ENCODE data around the gene HUNK.

DNA sequence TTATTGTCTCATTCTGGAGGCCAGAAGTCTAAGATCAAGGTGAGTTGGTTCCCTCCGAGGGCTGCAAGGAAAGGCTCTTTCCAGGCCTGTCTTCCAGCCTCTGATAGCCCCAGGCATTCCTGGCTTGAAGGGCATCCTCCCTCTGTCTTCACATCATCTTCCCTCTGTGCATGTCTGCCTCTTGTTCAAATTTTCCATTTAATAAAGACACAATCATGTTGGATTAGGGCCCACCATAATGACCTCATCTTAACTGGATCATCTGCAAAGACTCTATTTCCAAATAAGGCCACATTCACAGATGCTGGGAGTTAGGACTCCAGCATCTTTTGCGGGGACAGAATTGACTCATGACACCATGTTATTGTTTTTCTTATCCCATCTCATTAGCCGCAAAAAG lies 24.5 kb downstream of the HUNK start:
- TF ChIP-seq, protein P1, sequence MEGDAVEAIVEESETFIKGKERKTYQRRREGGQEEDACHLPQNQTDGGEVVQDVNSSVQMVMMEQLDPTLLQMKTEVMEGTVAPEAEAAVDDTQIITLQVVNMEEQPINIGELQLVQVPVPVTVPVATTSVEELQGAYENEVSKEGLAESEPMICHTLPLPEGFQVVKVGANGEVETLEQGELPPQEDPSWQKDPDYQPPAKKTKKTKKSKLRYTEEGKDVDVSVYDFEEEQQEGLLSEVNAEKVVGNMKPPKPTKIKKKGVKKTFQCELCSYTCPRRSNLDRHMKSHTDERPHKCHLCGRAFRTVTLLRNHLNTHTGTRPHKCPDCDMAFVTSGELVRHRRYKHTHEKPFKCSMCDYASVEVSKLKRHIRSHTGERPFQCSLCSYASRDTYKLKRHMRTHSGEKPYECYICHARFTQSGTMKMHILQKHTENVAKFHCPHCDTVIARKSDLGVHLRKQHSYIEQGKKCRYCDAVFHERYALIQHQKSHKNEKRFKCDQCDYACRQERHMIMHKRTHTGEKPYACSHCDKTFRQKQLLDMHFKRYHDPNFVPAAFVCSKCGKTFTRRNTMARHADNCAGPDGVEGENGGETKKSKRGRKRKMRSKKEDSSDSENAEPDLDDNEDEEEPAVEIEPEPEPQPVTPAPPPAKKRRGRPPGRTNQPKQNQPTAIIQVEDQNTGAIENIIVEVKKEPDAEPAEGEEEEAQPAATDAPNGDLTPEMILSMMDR (IDR thresholded peaks at IDR 0.05), result no peak
- TF ChIP-seq POLR2AphosphoS5 (IDR thresholded peaks at IDR 0.05), result no peak

Measured in sigmoid colon (tissue), 4 donors.